OCI-LY7 (cell line): ENCODE measurements around the gene ARHGAP42. TPM values are rescaled to one million over a fixed set of nuclear protein-coding genes. Genes with fewer than 3 reads are reported as not detected.

Source experiments
- BruUV-seq: library from RNA; stranded (reverse); fragments of 400-500 nt; replicated peaks from 2 replicates; lab custom pipeline; 2021; lab: Mats Ljungman, UMichigan
- CTCF ChIA-PET: fragments of 300-600 bp; sonication (Branson Sonifier 250); formaldehyde crosslinking; loops from one replicate; lab custom pipeline; 2022; ENCODE audit warnings: antibody characterized with exemption; ENCODE audit not compliant: unreplicated experiment; lab: Charles Lee
- POLR2A ChIA-PET: fragments of 300-600 bp; sonication (Branson Sonifier 250); formaldehyde crosslinking; loops from one replicate; lab custom pipeline; 2022; ENCODE audit warnings: antibody characterized with exemption; lab: Charles Lee
- DNase-seq: peaks from one replicate; pipeline ENCODE4 v3.0.0-alpha.2; 2015; ENCODE audit warnings: low spot score
- H2AFZ ChIP-seq: fragments of 200-600 bp; sonication (generic), shearing (Covaris generic); 2 replicates; pipeline ENCODE4 v1.6.1; 2014; ENCODE audit warnings: mild to moderate bottlenecking, antibody characterized with exemption, low read length, moderate library complexity
- H3K27ac ChIP-seq: fragments of 200-600 bp; sonication (generic); 2 replicates; pipeline ENCODE4 v1.5.1; 2014; ENCODE audit warnings: mixed run types, low read depth, mild to moderate bottlenecking, moderate library complexity, low read length, inconsistent platforms; ENCODE audit not compliant: poor library complexity, severe bottlenecking
- H3K36me3 ChIP-seq: fragments of 200-600 bp; sonication (generic); 2 replicates; pipeline ENCODE4 v1.6.1; 2014; ENCODE audit warnings: mild to moderate bottlenecking, antibody characterized with exemption, low read length, moderate library complexity, mixed read lengths; ENCODE audit not compliant: insufficient read depth
- H3K4me1 ChIP-seq: fragments of 200-600 bp; sonication (generic); 2 replicates; pipeline ENCODE4 v1.5.1; 2014; ENCODE audit warnings: mild to moderate bottlenecking, low read length; ENCODE audit not compliant: insufficient read depth, poor library complexity, severe bottlenecking
- H3K4me2 ChIP-seq: fragments of 200-600 bp; sonication (generic); 2 replicates; pipeline ENCODE4 v1.6.1; 2014; ENCODE audit warnings: mild to moderate bottlenecking, low read length
- H3K4me3 ChIP-seq: fragments of 200-600 bp; sonication (generic); 2 replicates; pipeline ENCODE4 v1.5.1; 2014; ENCODE audit warnings: mild to moderate bottlenecking, low read depth, low read length; ENCODE audit not compliant: poor library complexity, severe bottlenecking
- H3K79me2 ChIP-seq: fragments of 200-600 bp; sonication (generic); 2 replicates; pipeline ENCODE4 v1.6.1; 2016; ENCODE audit warnings: low read depth, mild to moderate bottlenecking, low read length, moderate library complexity, mixed read lengths; ENCODE audit not compliant: insufficient read depth
- H3K9me2 ChIP-seq: fragments of 200-600 bp; sonication (generic); 2 replicates; pipeline ENCODE4 v1.6.1; 2016; ENCODE audit warnings: mild to moderate bottlenecking, low read length, mixed read lengths; ENCODE audit not compliant: insufficient read depth
- H3K9me3 ChIP-seq: fragments of 200-600 bp; sonication (generic); 2 replicates; pipeline ENCODE4 v1.6.1; 2014; ENCODE audit warnings: mild to moderate bottlenecking, mixed run types, low read length, mixed read lengths
- H4K20me1 ChIP-seq: fragments of 200-600 bp; sonication (generic); 2 replicates; pipeline ENCODE4 v1.6.1; 2014; ENCODE audit warnings: mild to moderate bottlenecking, antibody characterized with exemption, low read length, moderate library complexity, mixed read lengths; ENCODE audit not compliant: insufficient read depth
- CTCF ChIP-seq: fragments of 200-600 bp; sonication (generic); conservative IDR thresholded peaks from 2 replicates; pipeline ENCODE4 v1.5.1; 2014; ENCODE audit warnings: mild to moderate bottlenecking, antibody characterized with exemption, low read length, moderate library complexity, mixed read lengths
- EZH2phosphoT487 ChIP-seq: fragments of 200-600 bp; sonication (generic); IDR thresholded peaks from 2 replicates; pipeline ENCODE4 v1.6.1; 2018; ENCODE audit warnings: low read depth, borderline replicate concordance, mild to moderate bottlenecking, mixed run types, antibody characterized with exemption, low read length, moderate library complexity, mixed read lengths
- intact Hi-C: fragments of 100-400 bp; cut with micrococcal nuclease; formaldehyde crosslinking; loops from one replicate; pipeline ENCODE4 v1.10.0; 2022; ENCODE audit not compliant: unreplicated experiment
- total RNA-seq, 2 experiments: library from RNA; depleted of rRNA in 1 of 2; stranded (reverse); fragments of >200 nt in 1 of 2; shearing (Covaris generic) in 1 of 2; gene quantifications; 2 replicates each; pipeline ENCODE4 v1.2.3, GENCODE V29; 2014 to 2022

ARHGAP42 gene
- total RNA-seq, 2 experiments from 2014 or later = not detected

GRCh38 chr11:100680070-100680469 is 7.0 kb upstream of the ARHGAP42 start:
- no peak overlapping the region for H3K27ac ChIP-seq
- no peaks in the 10 kb centered on the region for H3K36me3 ChIP-seq
- TF ChIP-seq CTCF = no peak
- TF ChIP-seq EZH2phosphoT487 = no peak
- no peaks in the 10 kb centered on the region for H3K9me2 ChIP-seq
- no peaks in the 10 kb centered on the region for H4K20me1 ChIP-seq
- ChIA-PET CTCF (interaction anchor here (2.0 kb wide), 1 partner anchor 12 kb away, joined by 5 read pairs; no protein-coding TSS in a partner anchor), POLR2A (interaction anchor here (0.5 to 2.0 kb wide), 4 partner anchors 14 to 1598 kb away, joined by 3 to 5 read pairs (median 4); no protein-coding TSS in a partner anchor)
- H3K4me2 ChIP-seq = no peak overlapping the region
- H3K4me3 ChIP-seq = no peak overlapping the region
- H3K4me1 ChIP-seq = no peaks in the 10 kb centered on the region
- DNase-seq = no peak
- no peak overlapping the region for H2AFZ ChIP-seq
- intact Hi-C loops = no loop called here
- BruUV-seq = no TSS peak
- H3K9me3 ChIP-seq = no peaks in the 10 kb centered on the region
- H3K79me2 ChIP-seq = no peaks in the 10 kb centered on the region

- DNase-seq = peak; percentile 56
- ChIA-PET CTCF (interaction anchor here (2.0 kb wide), 1 partner anchor 11 kb away, joined by 5 read pairs; no protein-coding TSS in a partner anchor), POLR2A (interaction anchor here (0.6 to 1.0 kb wide), 3 partner anchors 13 to 1437 kb away, joined by 3 to 4 read pairs (median 3); no protein-coding TSS in a partner anchor)
- TF ChIP-seq CTCF (no peak), EZH2phosphoT487 (no peak)
- H3K36me3 ChIP-seq = no peaks in the 10 kb centered on the region
- H2AFZ ChIP-seq = peak overlapping the region; percentile 21; the same call in 1 of the 2 replicates
- no peaks in the 10 kb centered on the region for H3K4me1 ChIP-seq
- H3K79me2 ChIP-seq = no peaks in the 10 kb centered on the region
- no TSS peak for BruUV-seq
- intact Hi-C loops = loop anchor here (1.0 kb wide), 1 partner anchor 249 kb away; no protein-coding TSS in a partner anchor
- no peak overlapping the region for H3K27ac ChIP-seq
- H4K20me1 ChIP-seq = no peaks in the 10 kb centered on the region
- H3K4me3 ChIP-seq = no peak overlapping the region
- no peak overlapping the region for H3K4me2 ChIP-seq
- no peaks in the 10 kb centered on the region for H3K9me3 ChIP-seq
- no peaks in the 10 kb centered on the region for H3K9me2 ChIP-seq
Observed at GRCh38 chr11:100681064-100681502, 6.0 kb upstream of the ARHGAP42 start.
